Thyroid gland (tissue), 4 donors: Measurements from ENCODE around the gene ACACB.

ENCODE experiments used
- CTCF ChIP-seq, 6 experiments: fragments of 200-600 bp in 3 of 6; fragments of 450-650 bp in 3 of 6; sonication (generic) in 3 of 6; IDR thresholded peaks; one replicate each; pipeline ENCODE4 v1.5.1; 2016 to 2019; ENCODE audit warnings: antibody characterized with exemption in 6 of 6, mild to moderate bottlenecking in 2 of 6, inconsistent platforms in 1 of 6, moderate library complexity in 1 of 6
- POLR2A ChIP-seq, 2 donors: fragments of 450-650 bp; IDR thresholded peaks; one replicate each; pipeline ENCODE4 v1.6.1; 2017; ENCODE audit warnings: antibody characterized with exemption in 2 of 2, mild to moderate bottlenecking in 2 of 2, moderate library complexity in 1 of 2

- TF ChIP-seq CTCF (IDR thresholded peaks at IDR 0.05) = no peak
- no peak for TF ChIP-seq POLR2A (IDR thresholded peaks at IDR 0.05)
Observed at GRCh38 chr12:109193896-109194295, 77.5 kb downstream of the ACACB start.
